ENCODE results near the gene CYP27A1.
A peak's percentile ranks its signal among the peaks of the same experiment; 100 is the strongest.

The CYP27A1 gene

DNA sequence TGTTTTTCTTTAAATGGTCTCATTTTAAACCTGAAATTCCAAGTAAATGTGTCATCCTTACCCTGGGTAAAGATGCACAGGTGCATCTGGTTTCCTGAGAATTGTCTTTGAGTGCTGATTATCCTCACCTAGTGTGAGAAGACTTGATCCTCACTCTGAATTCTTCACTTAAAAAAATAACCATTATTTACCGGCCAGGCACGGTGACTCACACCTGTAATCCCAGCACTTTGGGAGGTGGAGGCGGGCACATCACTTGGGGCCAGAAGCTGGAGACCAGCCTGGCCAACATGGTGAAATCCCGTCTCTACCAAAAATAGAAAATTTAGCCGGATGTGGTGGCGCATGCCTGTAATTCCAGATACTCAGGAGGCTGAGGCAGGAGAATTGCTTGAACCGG is 67.8 kb downstream of the CYP27A1 start:
- TF ChIP-seq, protein P1, sequence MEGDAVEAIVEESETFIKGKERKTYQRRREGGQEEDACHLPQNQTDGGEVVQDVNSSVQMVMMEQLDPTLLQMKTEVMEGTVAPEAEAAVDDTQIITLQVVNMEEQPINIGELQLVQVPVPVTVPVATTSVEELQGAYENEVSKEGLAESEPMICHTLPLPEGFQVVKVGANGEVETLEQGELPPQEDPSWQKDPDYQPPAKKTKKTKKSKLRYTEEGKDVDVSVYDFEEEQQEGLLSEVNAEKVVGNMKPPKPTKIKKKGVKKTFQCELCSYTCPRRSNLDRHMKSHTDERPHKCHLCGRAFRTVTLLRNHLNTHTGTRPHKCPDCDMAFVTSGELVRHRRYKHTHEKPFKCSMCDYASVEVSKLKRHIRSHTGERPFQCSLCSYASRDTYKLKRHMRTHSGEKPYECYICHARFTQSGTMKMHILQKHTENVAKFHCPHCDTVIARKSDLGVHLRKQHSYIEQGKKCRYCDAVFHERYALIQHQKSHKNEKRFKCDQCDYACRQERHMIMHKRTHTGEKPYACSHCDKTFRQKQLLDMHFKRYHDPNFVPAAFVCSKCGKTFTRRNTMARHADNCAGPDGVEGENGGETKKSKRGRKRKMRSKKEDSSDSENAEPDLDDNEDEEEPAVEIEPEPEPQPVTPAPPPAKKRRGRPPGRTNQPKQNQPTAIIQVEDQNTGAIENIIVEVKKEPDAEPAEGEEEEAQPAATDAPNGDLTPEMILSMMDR (IDR thresholded peaks at IDR 0.05; ENCODE audit: low read length, missing control alignments) = no peak
- no peak for DNase-seq (ENCODE audit: low read depth)
- no peak overlapping the region for H3K4me3 ChIP-seq (replicated peaks; ENCODE audit: low read depth, low read length)

DNA sequence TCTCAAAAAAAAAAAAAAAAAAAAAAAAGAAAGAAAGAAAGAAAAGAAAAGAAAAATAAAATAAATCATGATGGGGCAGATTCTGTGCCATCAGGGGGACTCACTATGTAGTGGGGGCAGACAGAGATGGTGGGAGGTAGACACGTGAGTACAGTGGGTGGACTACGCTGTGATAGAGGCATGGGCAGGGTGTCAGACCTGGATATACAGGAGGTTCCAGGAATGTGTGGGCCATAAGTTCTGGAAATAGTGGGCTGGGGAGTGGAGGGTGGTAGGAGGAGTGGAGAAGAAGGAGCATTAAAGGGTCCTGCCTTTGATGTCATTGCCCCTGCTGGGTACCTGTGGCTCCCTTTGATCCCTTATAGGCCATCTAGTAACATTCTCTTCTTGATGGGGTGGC is 68.8 kb downstream of the CYP27A1 start:
- DNase-seq (ENCODE audit: low read depth) = no peak
- H3K4me3 ChIP-seq (replicated peaks; ENCODE audit: low read depth, low read length) = no peak overlapping the region

DNA sequence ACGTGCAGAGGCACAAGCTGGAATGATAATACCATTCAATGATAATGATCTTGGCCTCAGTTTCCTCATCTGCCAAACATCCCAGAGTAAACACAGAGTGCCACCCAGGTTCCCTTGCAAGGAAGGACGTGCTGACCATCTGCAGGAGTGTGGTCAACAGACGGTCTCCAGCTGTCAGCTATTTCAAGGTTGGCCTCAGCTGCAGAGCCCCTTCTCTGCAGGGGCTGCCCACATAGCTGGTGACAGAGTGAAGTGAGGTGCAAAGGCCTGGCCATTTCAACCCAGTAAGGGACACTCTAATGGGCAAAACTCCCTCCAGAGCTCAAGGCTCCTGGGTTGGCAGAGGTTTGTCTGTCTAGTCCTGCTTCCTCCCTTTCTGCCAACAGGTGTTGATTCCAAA is 69.3 kb downstream of the CYP27A1 start:
- no peak overlapping the region for H3K4me3 ChIP-seq (replicated peaks; ENCODE audit: low read depth, low read length)
- DNase-seq (ENCODE audit: low read depth) = no peak
- TF ChIP-seq, protein P1 (IDR thresholded peaks at IDR 0.05; ENCODE audit: low read length, missing control alignments) = no peak

More for the DNA sequence above, 68.8 kb downstream of the CYP27A1 start:
- TF ChIP-seq, protein P1 (IDR thresholded peaks at IDR 0.05; ENCODE audit: low read length, missing control alignments) = no peak

DNA sequence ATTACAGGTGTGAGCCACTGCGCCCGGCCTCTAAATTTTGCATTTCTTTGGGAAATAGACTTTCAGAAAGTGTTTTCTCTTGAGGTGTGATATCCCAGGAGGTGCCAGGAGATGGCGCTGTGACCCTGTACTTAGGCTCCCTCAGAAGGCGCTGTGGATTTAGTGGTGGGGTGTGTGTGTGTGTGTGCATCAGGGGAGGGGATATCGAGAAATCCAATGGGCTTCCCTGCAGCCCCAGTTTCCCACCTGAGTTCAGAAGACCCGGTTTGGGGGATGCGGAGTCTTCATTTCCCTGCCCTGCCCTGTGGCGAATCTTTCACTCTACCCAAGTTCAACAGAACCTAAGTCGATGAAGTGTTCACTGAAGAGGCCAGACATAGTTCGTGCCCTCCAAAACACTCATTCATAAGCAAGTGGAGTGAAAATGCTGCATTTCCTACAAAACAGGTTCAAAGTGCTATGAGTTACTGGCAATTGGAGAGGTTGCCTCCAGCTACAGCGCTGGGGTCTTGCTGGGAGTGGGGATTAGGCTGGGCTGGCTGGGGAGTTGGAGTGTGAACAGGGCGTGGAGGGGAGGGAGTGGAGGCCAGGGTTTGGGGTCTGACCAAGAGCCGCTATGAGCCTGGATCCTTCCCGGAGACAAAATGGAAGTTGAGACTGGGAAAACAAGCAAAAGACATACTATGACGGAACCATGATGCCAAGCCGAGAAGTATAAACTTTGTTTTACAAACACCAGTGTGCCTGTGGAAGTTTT is 71.1 kb downstream of the CYP27A1 start:
- no peak overlapping the region for H3K4me3 ChIP-seq (replicated peaks; ENCODE audit: low read depth, low read length)
- TF ChIP-seq, protein P1 (IDR thresholded peaks at IDR 0.05; ENCODE audit: low read length, missing control alignments) = peak; percentile 73
- DNase-seq (ENCODE audit: low read depth) = peak; percentile 75

DNA sequence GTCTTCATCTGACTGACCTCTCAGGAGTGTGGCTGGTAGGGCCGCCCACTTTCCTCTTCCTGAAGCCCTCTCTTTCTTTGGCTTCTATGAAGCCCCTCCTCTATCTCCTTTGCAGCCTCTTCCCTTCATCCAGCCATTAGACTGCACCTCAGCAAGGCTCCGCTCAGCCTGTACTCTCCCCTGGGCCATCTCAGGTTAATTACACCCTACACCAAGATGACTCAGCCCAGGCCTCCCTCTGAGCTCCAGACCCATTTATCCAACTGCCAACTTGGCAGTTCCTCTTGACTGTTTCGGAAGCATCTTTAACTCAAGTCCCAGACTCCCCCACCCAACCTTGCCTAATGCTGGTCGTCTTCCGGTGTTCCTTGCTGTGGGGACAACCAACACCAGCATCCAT is 71.8 kb downstream of the CYP27A1 start:
- no peak overlapping the region for H3K4me3 ChIP-seq (replicated peaks; ENCODE audit: low read depth, low read length)
- peak; percentile 38 for DNase-seq (ENCODE audit: low read depth)
- TF ChIP-seq, protein P1 (IDR thresholded peaks at IDR 0.05; ENCODE audit: low read length, missing control alignments) = no peak

DNA sequence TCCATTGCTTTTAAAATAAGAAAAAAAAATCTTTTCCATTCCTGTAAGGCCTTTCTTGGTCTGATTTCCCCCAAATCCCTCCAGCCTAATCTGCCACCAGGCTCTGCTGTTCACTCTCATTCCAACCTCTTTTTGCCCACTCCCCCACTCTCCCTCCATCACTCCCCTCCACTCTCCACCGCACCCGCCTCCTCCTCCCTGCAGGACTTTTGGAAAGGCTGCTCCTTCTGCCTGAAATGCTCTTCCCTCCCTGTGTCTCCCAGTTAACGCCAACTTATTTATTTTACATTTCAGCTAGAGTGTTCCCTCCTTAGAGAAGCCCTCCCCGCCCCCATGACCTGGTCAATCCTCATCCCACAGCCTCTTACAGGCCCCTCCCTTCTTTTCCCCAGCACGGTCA is 72.9 kb downstream of the CYP27A1 start:
- no peak for DNase-seq (ENCODE audit: low read depth)
- no peak overlapping the region for H3K4me3 ChIP-seq (replicated peaks; ENCODE audit: low read depth, low read length)
- TF ChIP-seq, protein P1 (IDR thresholded peaks at IDR 0.05; ENCODE audit: low read length, missing control alignments) = no peak

Measured in fibroblast of pulmonary artery (primary cell).